ENCODE measurements around the gene CRTC3.
"Not testable (repeated sequence)": the region's sequence is repeated elsewhere in the genome, so short reads cannot be mapped to it uniquely, and the experiment has no call there.

Gene CRTC3

DNA sequence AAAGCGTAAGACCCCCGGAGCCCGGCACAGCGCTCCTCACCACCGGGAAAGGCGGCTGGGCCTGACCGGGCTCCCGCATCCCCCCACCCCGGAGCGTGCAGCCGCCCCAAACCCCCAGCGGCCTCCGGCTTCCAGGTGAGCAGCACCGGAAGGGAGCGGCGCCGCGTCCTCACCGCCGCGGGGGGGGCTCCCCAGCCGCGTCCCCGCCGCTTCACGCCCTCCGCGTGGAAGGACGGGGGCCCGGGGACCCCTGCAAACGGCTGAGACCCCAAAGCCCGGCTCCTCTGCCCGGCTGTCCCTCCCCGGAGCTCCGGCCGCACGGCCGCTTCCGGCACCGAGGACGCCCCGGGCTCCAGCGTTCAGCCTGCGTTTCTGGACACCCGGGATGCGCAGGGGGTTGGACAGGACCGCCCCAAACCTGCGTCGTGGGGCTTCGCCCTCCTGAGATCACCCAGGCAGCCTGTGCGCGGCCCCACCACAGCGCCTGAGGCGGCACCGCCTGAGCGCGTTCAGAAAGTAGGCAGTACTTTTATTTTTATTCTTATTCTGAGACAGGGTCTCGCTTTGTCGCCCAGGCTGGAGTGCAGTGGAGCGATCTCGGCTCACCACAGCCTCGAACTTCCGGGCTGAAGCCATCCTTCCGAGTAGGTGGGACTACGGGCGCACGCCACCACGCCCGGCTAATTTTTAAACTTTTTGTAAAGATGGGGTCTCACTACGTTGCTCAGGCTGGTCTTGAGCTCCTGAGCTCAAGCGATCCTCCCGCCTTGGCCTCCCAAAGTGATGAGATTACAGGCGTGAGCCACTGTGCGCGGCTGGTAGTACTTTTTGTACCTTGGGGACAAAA is 135.8 kb downstream of the CRTC3 start:
- no peaks in the 10 kb centered on the region for H3K9me3 ChIP-seq (ENCODE audit: low read length)
- H3K4me3 ChIP-seq (ENCODE audit: low read length) = no peak overlapping the region
- no peaks in the 10 kb centered on the region for H3K27me3 ChIP-seq (ENCODE audit: insufficient read depth, low read length)
- H2AFZ ChIP-seq (ENCODE audit: low read depth, low read length) = no peak overlapping the region
- H3K4me1 ChIP-seq (ENCODE audit: insufficient read depth, low read length) = no peaks in the 10 kb centered on the region
- no peaks in the 10 kb centered on the region for H3K36me3 ChIP-seq (ENCODE audit: insufficient read depth, low read length)

- Histone ChIP-seq H3K4me3 (ENCODE audit: low read length) (no peak overlapping the region), H3K27me3 (ENCODE audit: insufficient read depth, low read length) (no peaks in the 10 kb centered on the region)
Observed at GRCh38 chr15:90666135-90666909, 136.6 kb downstream of the CRTC3 start.

GRCh38 chr15:90667073-90667754 is 137.5 kb downstream of the CRTC3 start:
- no peaks in the 10 kb centered on the region for H3K36me3 ChIP-seq (ENCODE audit: insufficient read depth, low read length)
- no peak overlapping the region for H2AFZ ChIP-seq (ENCODE audit: low read depth, low read length)
- no peaks in the 10 kb centered on the region for H3K9me3 ChIP-seq (ENCODE audit: low read length)
- H3K27me3 ChIP-seq (ENCODE audit: insufficient read depth, low read length) = no peaks in the 10 kb centered on the region
- H3K4me3 ChIP-seq (ENCODE audit: low read length) = no peak overlapping the region
- no peaks in the 10 kb centered on the region for H3K4me1 ChIP-seq (ENCODE audit: insufficient read depth, low read length)

More at GRCh38 chr15:90666135-90666909, 136.6 kb downstream of the CRTC3 start:
- Histone ChIP-seq H2AFZ (ENCODE audit: low read depth, low read length) (no peak overlapping the region), H3K9me3 (ENCODE audit: low read length) (no peaks in the 10 kb centered on the region), H3K36me3 (ENCODE audit: insufficient read depth, low read length) (no peaks in the 10 kb centered on the region), H3K4me1 (ENCODE audit: insufficient read depth, low read length) (no peaks in the 10 kb centered on the region)

GRCh38 chr15:90667755-90668345 is 138.1 kb downstream of the CRTC3 start:
- H2AFZ ChIP-seq (ENCODE audit: low read depth, low read length); H3K9me3 ChIP-seq (ENCODE audit: low read length); H3K4me3 ChIP-seq (ENCODE audit: low read length); H3K27me3 ChIP-seq (ENCODE audit: insufficient read depth, low read length); H3K36me3 ChIP-seq (ENCODE audit: insufficient read depth, low read length); H3K4me1 ChIP-seq (ENCODE audit: insufficient read depth, low read length): not testable (repeated sequence)

GRCh38 chr15:90670631-90671030 is 140.9 kb downstream of the CRTC3 start:
- not testable (repeated sequence) for H3K4me3 ChIP-seq (ENCODE audit: low read length); H3K36me3 ChIP-seq (ENCODE audit: insufficient read depth, low read length); H3K27me3 ChIP-seq (ENCODE audit: insufficient read depth, low read length); H2AFZ ChIP-seq (ENCODE audit: low read depth, low read length); H3K4me1 ChIP-seq (ENCODE audit: insufficient read depth, low read length); H3K9me3 ChIP-seq (ENCODE audit: low read length)

- no peak overlapping the region for H2AFZ ChIP-seq (ENCODE audit: low read depth, low read length)
- H3K27me3 ChIP-seq (ENCODE audit: insufficient read depth, low read length) = no peaks in the 10 kb centered on the region
- H3K4me3 ChIP-seq (ENCODE audit: low read length) = no peak overlapping the region
- H3K36me3 ChIP-seq (ENCODE audit: insufficient read depth, low read length) = no peaks in the 10 kb centered on the region
- H3K9me3 ChIP-seq (ENCODE audit: low read length) = no peaks in the 10 kb centered on the region
- no peaks in the 10 kb centered on the region for H3K4me1 ChIP-seq (ENCODE audit: insufficient read depth, low read length)
Observed at GRCh38 chr15:90671216-90671615, 141.5 kb downstream of the CRTC3 start.

DNA sequence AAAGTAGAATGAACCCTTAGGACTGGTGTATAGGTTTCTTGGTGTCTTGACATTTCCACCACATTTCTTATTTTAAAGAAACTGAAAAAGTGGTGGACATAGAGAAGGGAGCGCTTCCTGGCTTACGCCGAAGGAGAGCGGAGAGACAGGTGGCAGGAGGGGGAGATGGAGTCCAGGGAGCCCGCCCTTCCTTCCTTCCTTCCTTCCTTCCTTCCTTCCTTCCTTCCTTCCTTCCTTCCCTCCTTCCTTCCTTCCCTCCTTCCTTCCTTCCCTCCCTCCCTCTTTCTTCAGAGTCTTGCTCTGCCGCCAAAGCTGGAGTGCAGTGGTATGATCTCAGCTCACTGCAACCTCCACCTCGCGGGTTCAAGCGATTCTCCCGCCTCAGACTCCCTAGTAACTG is 143.6 kb downstream of the CRTC3 start:
- H3K4me3 ChIP-seq (ENCODE audit: low read length); H3K4me1 ChIP-seq (ENCODE audit: insufficient read depth, low read length); H2AFZ ChIP-seq (ENCODE audit: low read depth, low read length); H3K9me3 ChIP-seq (ENCODE audit: low read length); H3K27me3 ChIP-seq (ENCODE audit: insufficient read depth, low read length); H3K36me3 ChIP-seq (ENCODE audit: insufficient read depth, low read length): not testable (repeated sequence)

- Histone ChIP-seq H3K27me3 (ENCODE audit: insufficient read depth, low read length) (no peaks in the 10 kb centered on the region), H3K4me3 (ENCODE audit: low read length) (no peak overlapping the region), H3K9me3 (ENCODE audit: low read length) (no peaks in the 10 kb centered on the region), H3K4me1 (ENCODE audit: insufficient read depth, low read length) (no peaks in the 10 kb centered on the region), H3K36me3 (ENCODE audit: insufficient read depth, low read length) (no peaks in the 10 kb centered on the region), H2AFZ (ENCODE audit: low read depth, low read length) (no peak overlapping the region)
Observed at GRCh38 chr15:90674476-90674875, 144.8 kb downstream of the CRTC3 start.

GRCh38 chr15:90675464-90675863 is 145.7 kb downstream of the CRTC3 start:
- Histone ChIP-seq H3K36me3 (ENCODE audit: insufficient read depth, low read length) (no peaks in the 10 kb centered on the region), H3K9me3 (ENCODE audit: low read length) (no peaks in the 10 kb centered on the region), H3K4me1 (ENCODE audit: insufficient read depth, low read length) (no peaks in the 10 kb centered on the region), H3K27me3 (ENCODE audit: insufficient read depth, low read length) (no peaks in the 10 kb centered on the region), H3K4me3 (ENCODE audit: low read length) (no peak overlapping the region), H2AFZ (ENCODE audit: low read depth, low read length) (no peak overlapping the region)

- no peak overlapping the region for H3K4me3 ChIP-seq (ENCODE audit: low read length)
- no peaks in the 10 kb centered on the region for H3K9me3 ChIP-seq (ENCODE audit: low read length)
- no peaks in the 10 kb centered on the region for H3K36me3 ChIP-seq (ENCODE audit: insufficient read depth, low read length)
- H2AFZ ChIP-seq (ENCODE audit: low read depth, low read length) = no peak overlapping the region
- no peaks in the 10 kb centered on the region for H3K27me3 ChIP-seq (ENCODE audit: insufficient read depth, low read length)
- H3K4me1 ChIP-seq (ENCODE audit: insufficient read depth, low read length) = no peaks in the 10 kb centered on the region
Observed at GRCh38 chr15:90677807-90678790, 148.4 kb downstream of the CRTC3 start.

DNA sequence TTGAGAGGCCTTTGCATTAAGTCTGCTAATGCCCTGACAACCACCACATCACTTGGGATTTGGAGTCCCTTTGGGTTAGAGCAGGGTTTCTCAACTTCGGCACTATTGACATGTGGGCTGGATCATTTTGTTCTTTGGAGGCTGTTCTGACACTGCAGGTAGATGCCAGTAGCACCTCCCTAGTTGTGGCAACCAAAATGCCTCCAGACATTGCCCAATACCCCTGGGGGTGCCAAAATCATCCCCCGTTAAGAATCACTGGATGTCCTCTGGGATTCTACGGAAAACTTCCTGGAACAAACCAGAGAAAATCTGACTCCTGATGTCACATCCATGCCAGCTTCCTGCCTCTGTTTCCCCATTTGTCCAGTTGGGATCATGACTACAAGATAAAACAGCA is 150.2 kb downstream of the CRTC3 start:
- H3K4me1 ChIP-seq (ENCODE audit: insufficient read depth, low read length) = no peaks in the 10 kb centered on the region
- H3K9me3 ChIP-seq (ENCODE audit: low read length) = no peaks in the 10 kb centered on the region
- no peak overlapping the region for H3K4me3 ChIP-seq (ENCODE audit: low read length)
- H2AFZ ChIP-seq (ENCODE audit: low read depth, low read length) = no peak overlapping the region
- H3K27me3 ChIP-seq (ENCODE audit: insufficient read depth, low read length) = no peaks in the 10 kb centered on the region
- H3K36me3 ChIP-seq (ENCODE audit: insufficient read depth, low read length) = no peaks in the 10 kb centered on the region

- Histone ChIP-seq H3K4me1 (ENCODE audit: insufficient read depth, low read length) (no peaks in the 10 kb centered on the region), H3K4me3 (ENCODE audit: low read length) (no peak overlapping the region), H2AFZ (ENCODE audit: low read depth, low read length) (no peak overlapping the region), H3K36me3 (ENCODE audit: insufficient read depth, low read length) (no peaks in the 10 kb centered on the region), H3K27me3 (ENCODE audit: insufficient read depth, low read length) (no peaks in the 10 kb centered on the region), H3K9me3 (ENCODE audit: low read length) (no peaks in the 10 kb centered on the region)
Observed at GRCh38 chr15:90680371-90680935, 150.7 kb downstream of the CRTC3 start.

All from neuron (in vitro differentiated cells).